ENCODE results near the gene APOA4.

APOA4 gene

GRCh38 chr11:116786966-116787365, 36.1 kb downstream of the APOA4 start:
- Histone ChIP-seq H3K4me1 (ENCODE audit: control insufficient read depth, insufficient read depth, low read length, poor library complexity, severe bottlenecking) (peaks cover 29% of the 10 kb centered on the region), H3K27ac (ENCODE audit: insufficient read depth, low read length, poor library complexity, severe bottlenecking) (peak overlapping the region; percentile 85), H3K27me3 (replicated peaks; ENCODE audit: control insufficient read depth, insufficient read depth, low read length, poor library complexity, severe bottlenecking) (no peaks in the 10 kb centered on the region), H3K4me3 (ENCODE audit: insufficient read depth, low read depth, low read length, poor library complexity, severe bottlenecking) (peak overlapping the region; percentile 88), H3K9me3 (ENCODE audit: control insufficient read depth, low read length) (no peaks in the 10 kb centered on the region), H3K36me3 (ENCODE audit: control insufficient read depth, insufficient read depth, low read length) (peaks cover 45% of the 10 kb centered on the region)
- DNase-seq, result no peak

- H3K27me3 ChIP-seq (replicated peaks; ENCODE audit: control insufficient read depth, insufficient read depth, low read length, poor library complexity, severe bottlenecking), result no peaks in the 10 kb centered on the region
- DNase-seq, result no peak
- H3K4me1 ChIP-seq (ENCODE audit: control insufficient read depth, insufficient read depth, low read length, poor library complexity, severe bottlenecking), result peaks cover 26% of the 10 kb centered on the region
- no peaks in the 10 kb centered on the region for H3K9me3 ChIP-seq (ENCODE audit: control insufficient read depth, low read length)
- H3K4me3 ChIP-seq (ENCODE audit: insufficient read depth, low read depth, low read length, poor library complexity, severe bottlenecking), result no peak overlapping the region
- H3K36me3 ChIP-seq (ENCODE audit: control insufficient read depth, insufficient read depth, low read length), result peaks cover 51% of the 10 kb centered on the region
- H3K27ac ChIP-seq (ENCODE audit: insufficient read depth, low read length, poor library complexity, severe bottlenecking), result no peak overlapping the region
Measured at GRCh38 chr11:116786326-116786725, 36.8 kb downstream of the APOA4 start.

DNA sequence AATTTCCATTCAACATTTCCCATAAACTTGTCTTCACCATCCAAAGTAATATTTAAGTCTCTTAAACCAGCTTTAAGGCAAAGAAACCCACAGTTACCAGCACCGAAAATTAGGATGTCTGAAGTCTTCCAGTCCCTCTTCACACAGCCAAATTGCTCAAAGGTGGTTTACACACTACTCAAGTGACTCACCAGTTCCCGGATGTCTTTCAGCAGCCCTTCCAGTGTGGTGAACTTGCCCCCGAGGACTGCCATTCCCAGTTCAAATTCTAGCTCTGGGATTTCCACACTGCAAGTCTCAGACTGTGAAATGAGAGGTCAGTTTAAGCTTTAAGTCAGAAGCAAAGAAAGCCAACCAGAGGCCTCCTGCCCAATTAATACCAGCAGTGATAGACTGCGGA, 40.4 kb downstream of the APOA4 start:
- H3K4me3 ChIP-seq (ENCODE audit: insufficient read depth, low read depth, low read length, poor library complexity, severe bottlenecking), result no peak overlapping the region
- DNase-seq, result no peak
- no peaks in the 10 kb centered on the region for H3K9me3 ChIP-seq (ENCODE audit: control insufficient read depth, low read length)
- H3K4me1 ChIP-seq (ENCODE audit: control insufficient read depth, insufficient read depth, low read length, poor library complexity, severe bottlenecking), result peaks cover 15% of the 10 kb centered on the region
- peaks cover 81% of the 10 kb centered on the region for H3K36me3 ChIP-seq (ENCODE audit: control insufficient read depth, insufficient read depth, low read length)
- H3K27me3 ChIP-seq (replicated peaks; ENCODE audit: control insufficient read depth, insufficient read depth, low read length, poor library complexity, severe bottlenecking), result no peaks in the 10 kb centered on the region
- H3K27ac ChIP-seq (ENCODE audit: insufficient read depth, low read length, poor library complexity, severe bottlenecking), result no peak overlapping the region

GRCh38 chr11:116778556-116778955, 44.5 kb downstream of the APOA4 start:
- Histone ChIP-seq H3K9me3 (ENCODE audit: control insufficient read depth, low read length) (no peaks in the 10 kb centered on the region), H3K27me3 (replicated peaks; ENCODE audit: control insufficient read depth, insufficient read depth, low read length, poor library complexity, severe bottlenecking) (no peaks in the 10 kb centered on the region), H3K36me3 (ENCODE audit: control insufficient read depth, insufficient read depth, low read length) (peaks cover 59% of the 10 kb centered on the region), H3K4me1 (ENCODE audit: control insufficient read depth, insufficient read depth, low read length, poor library complexity, severe bottlenecking) (no peaks in the 10 kb centered on the region), H3K27ac (ENCODE audit: insufficient read depth, low read length, poor library complexity, severe bottlenecking) (no peak overlapping the region), H3K4me3 (ENCODE audit: insufficient read depth, low read depth, low read length, poor library complexity, severe bottlenecking) (no peak overlapping the region)
- DNase-seq, result no peak

DNA sequence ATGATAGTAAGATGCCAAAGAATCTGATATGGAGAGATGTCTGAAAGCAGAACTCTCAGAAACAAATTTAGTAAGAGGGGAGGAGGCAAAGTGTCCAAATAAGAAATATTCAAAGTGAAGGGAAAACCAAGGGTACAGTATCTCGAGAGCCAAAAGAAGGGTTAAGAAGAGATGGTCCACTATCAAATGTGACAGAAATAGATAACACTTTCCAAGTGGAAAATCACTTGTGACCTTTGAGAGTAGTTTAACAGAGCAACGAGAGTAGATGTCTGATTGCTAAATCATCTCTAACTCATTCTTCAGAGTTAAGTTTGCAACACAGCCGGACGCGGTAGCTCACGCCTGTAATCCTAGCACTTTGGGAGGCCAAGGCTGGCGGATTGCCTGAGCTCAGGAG, 46.0 kb downstream of the APOA4 start:
- peaks cover 45% of the 10 kb centered on the region for H3K36me3 ChIP-seq (ENCODE audit: control insufficient read depth, insufficient read depth, low read length)
- no peak overlapping the region for H3K27ac ChIP-seq (ENCODE audit: insufficient read depth, low read length, poor library complexity, severe bottlenecking)

GRCh38 chr11:116776522-116776984, 46.6 kb downstream of the APOA4 start:
- Histone ChIP-seq H3K9me3 (ENCODE audit: control insufficient read depth, low read length) (no peaks in the 10 kb centered on the region), H3K27ac (ENCODE audit: insufficient read depth, low read length, poor library complexity, severe bottlenecking) (no peak overlapping the region), H3K27me3 (replicated peaks; ENCODE audit: control insufficient read depth, insufficient read depth, low read length, poor library complexity, severe bottlenecking) (no peaks in the 10 kb centered on the region), H3K36me3 (ENCODE audit: control insufficient read depth, insufficient read depth, low read length) (peaks cover 41% of the 10 kb centered on the region), H3K4me3 (ENCODE audit: insufficient read depth, low read depth, low read length, poor library complexity, severe bottlenecking) (no peak overlapping the region), H3K4me1 (ENCODE audit: control insufficient read depth, insufficient read depth, low read length, poor library complexity, severe bottlenecking) (peaks cover 5% of the 10 kb centered on the region)
- DNase-seq, result no peak

More for the DNA sequence above, 46.0 kb downstream of the APOA4 start:
- no peaks in the 10 kb centered on the region for H3K9me3 ChIP-seq (ENCODE audit: control insufficient read depth, low read length)
- peaks cover 2% of the 10 kb centered on the region for H3K4me1 ChIP-seq (ENCODE audit: control insufficient read depth, insufficient read depth, low read length, poor library complexity, severe bottlenecking)
- no peaks in the 10 kb centered on the region for H3K27me3 ChIP-seq (replicated peaks; ENCODE audit: control insufficient read depth, insufficient read depth, low read length, poor library complexity, severe bottlenecking)
- no peak for DNase-seq
- H3K4me3 ChIP-seq (ENCODE audit: insufficient read depth, low read depth, low read length, poor library complexity, severe bottlenecking), result no peak overlapping the region

- Histone ChIP-seq H3K36me3 (ENCODE audit: control insufficient read depth, insufficient read depth, low read length) (peaks cover 35% of the 10 kb centered on the region), H3K4me3 (ENCODE audit: insufficient read depth, low read depth, low read length, poor library complexity, severe bottlenecking) (no peak overlapping the region), H3K27ac (ENCODE audit: insufficient read depth, low read length, poor library complexity, severe bottlenecking) (no peak overlapping the region), H3K9me3 (ENCODE audit: control insufficient read depth, low read length) (no peaks in the 10 kb centered on the region), H3K4me1 (ENCODE audit: control insufficient read depth, insufficient read depth, low read length, poor library complexity, severe bottlenecking) (peaks cover 5% of the 10 kb centered on the region), H3K27me3 (replicated peaks; ENCODE audit: control insufficient read depth, insufficient read depth, low read length, poor library complexity, severe bottlenecking) (no peaks in the 10 kb centered on the region)
- DNase-seq, result no peak
Measured at GRCh38 chr11:116775975-116776374, 47.1 kb downstream of the APOA4 start.

DNA sequence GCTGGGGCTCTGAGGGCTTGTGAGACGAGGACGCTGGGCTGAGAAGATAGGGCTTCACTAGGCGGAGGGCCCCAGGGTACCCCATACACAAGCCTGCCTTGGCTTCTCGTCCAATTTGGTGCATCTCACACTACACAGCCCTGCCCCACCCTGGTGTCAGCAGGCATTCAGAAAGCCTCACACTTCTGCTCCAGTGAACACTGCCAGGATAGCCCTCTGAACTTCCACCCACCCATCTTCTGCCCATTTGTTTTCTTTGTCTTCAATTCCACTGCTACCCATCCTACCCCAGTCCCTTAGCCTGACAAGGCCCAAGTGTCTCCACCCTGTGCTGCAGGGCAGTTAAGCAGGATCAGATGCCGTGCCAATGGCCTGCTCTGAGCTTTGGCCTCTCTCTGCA, 48.4 kb downstream of the APOA4 start:
- H3K27me3 ChIP-seq (replicated peaks; ENCODE audit: control insufficient read depth, insufficient read depth, low read length, poor library complexity, severe bottlenecking), result no peaks in the 10 kb centered on the region
- DNase-seq, result no peak
- no peaks in the 10 kb centered on the region for H3K9me3 ChIP-seq (ENCODE audit: control insufficient read depth, low read length)
- no peak overlapping the region for H3K4me3 ChIP-seq (ENCODE audit: insufficient read depth, low read depth, low read length, poor library complexity, severe bottlenecking)
- H3K27ac ChIP-seq (ENCODE audit: insufficient read depth, low read length, poor library complexity, severe bottlenecking), result no peak overlapping the region
- peaks cover 28% of the 10 kb centered on the region for H3K36me3 ChIP-seq (ENCODE audit: control insufficient read depth, insufficient read depth, low read length)
- H3K4me1 ChIP-seq (ENCODE audit: control insufficient read depth, insufficient read depth, low read length, poor library complexity, severe bottlenecking), result peaks cover 5% of the 10 kb centered on the region

GRCh38 chr11:116773203-116774097, 49.7 kb downstream of the APOA4 start:
- Histone ChIP-seq H3K36me3 (ENCODE audit: control insufficient read depth, insufficient read depth, low read length) (peaks cover 15% of the 10 kb centered on the region), H3K27ac (ENCODE audit: insufficient read depth, low read length, poor library complexity, severe bottlenecking) (peak overlapping the region; percentile 95), H3K4me3 (ENCODE audit: insufficient read depth, low read depth, low read length, poor library complexity, severe bottlenecking) (peak overlapping the region; percentile 98), H3K27me3 (replicated peaks; ENCODE audit: control insufficient read depth, insufficient read depth, low read length, poor library complexity, severe bottlenecking) (no peaks in the 10 kb centered on the region), H3K4me1 (ENCODE audit: control insufficient read depth, insufficient read depth, low read length, poor library complexity, severe bottlenecking) (peaks cover 5% of the 10 kb centered on the region), H3K9me3 (ENCODE audit: control insufficient read depth, low read length) (no peaks in the 10 kb centered on the region)
- no peak for DNase-seq

DNA sequence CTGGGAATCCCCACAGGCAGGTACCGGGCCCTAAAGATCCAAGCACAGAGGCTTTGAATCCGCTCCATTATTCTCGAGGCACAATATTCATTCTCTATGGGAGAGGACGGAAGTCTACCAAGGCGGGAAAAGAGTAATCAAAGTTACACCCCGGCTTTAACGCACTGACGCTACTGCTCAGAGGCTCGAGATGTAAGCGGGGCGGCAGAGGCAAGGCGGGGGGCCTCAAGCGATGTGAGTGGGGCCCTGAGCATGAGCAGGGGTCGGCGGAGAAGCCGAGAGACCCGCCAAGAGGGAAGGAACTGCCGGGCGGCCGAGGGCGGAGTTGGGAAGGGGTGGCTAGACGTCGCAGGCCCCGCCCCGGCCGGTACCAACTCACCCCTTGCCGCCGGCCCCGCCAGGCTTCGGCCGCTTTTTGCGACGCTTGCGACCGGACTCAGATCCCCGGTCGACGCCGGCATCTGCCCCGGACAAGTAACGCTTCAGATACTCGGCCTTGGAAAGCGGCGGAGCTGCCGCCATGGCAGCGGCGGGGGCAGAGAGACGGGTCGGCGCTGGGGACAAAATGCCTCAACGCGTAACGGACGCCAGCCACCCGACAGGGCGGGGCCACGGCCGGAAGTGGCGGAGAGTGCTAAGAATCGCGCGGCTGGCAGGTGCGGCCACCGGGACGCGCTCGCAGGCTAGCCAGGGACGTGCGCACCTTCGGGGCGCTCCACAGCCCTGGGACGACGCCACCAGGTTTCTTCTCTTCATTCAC, 50.5 kb downstream of the APOA4 start, which contains the start of gene BUD13:
TSS of gene BUD13 (minus strand) at position 545 of the 760 bp plus-strand sequence. CDS start at position 522, 23 bp downstream.
- peaks cover 5% of the 10 kb centered on the region for H3K4me1 ChIP-seq (ENCODE audit: control insufficient read depth, insufficient read depth, low read length, poor library complexity, severe bottlenecking)
- peak within 1 kb of the TSS; percentile 98 for H3K4me3 ChIP-seq (ENCODE audit: insufficient read depth, low read depth, low read length, poor library complexity, severe bottlenecking)
- no peaks in the 10 kb centered on the region for H3K27me3 ChIP-seq (replicated peaks; ENCODE audit: control insufficient read depth, insufficient read depth, low read length, poor library complexity, severe bottlenecking)
- no peaks in the 10 kb centered on the region for H3K9me3 ChIP-seq (ENCODE audit: control insufficient read depth, low read length)
- DNase-seq, result peak; percentile 86 to 90 (median 88)
- H3K27ac ChIP-seq (ENCODE audit: insufficient read depth, low read length, poor library complexity, severe bottlenecking), result peak within 1 kb of the TSS; percentile 95
- peaks cover 8% of the 10 kb centered on the region for H3K36me3 ChIP-seq (ENCODE audit: control insufficient read depth, insufficient read depth, low read length)
